ENCODE results near the gene TRIM67.

TRIM67 gene

DNA sequence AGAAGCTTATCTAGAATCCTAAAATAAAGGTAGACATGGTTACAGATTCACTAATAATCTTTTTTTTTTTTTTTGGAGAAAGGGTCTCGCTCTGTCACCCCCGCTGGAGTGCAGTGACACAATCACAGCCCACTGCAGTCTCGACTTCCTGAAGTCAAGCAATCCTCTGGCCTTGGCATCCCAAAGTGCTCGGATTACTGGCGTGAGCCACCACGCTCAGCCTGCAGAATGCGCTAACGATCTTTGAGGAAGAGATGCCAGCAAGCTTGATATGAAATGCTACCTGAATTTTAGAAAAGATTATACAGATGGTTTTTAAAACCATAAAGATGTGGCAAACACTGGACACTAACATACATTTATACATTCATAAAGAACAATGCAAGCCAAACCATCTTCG lies 75.1 kb downstream of the TRIM67 start:
- DNase-seq, result no peak

DNA sequence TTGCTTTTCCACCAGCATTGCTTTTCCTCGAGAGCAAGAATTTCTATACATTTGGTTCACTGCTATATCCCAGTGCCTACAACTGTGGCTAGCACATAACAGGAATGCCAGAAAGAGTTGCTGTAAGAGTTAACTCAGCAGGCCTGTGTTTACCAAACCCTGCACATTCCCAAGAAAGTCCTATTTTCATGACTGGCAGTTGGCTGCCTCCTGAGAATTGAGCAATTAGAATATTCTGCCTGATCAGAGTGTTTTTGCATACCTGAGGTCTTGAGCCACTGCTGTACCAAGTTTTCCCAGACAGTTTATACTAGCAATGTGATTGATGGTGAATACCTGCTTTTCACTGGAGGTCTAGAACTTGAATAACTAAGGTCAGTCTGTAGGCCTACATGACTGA lies 76.4 kb downstream of the TRIM67 start:
- DNase-seq, result no peak

DNA sequence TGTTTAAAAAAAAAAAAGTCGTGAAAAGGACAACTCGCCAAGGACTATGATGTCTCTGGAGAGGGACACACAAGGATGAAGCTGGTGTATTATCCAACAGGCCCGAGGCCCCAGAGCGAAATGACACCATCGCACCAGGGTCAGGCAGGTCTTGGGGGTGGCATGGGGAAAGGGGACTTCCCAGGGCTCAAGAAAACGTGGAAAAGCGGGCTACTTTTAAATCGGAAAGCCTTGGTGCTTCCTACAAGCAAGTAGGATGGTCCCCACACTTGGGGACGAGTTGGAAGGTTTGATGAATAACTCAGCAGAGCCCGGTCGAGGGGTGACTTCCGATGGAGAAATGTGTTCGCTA lies 78.6 kb downstream of the TRIM67 start:
- no peak for DNase-seq

DNA sequence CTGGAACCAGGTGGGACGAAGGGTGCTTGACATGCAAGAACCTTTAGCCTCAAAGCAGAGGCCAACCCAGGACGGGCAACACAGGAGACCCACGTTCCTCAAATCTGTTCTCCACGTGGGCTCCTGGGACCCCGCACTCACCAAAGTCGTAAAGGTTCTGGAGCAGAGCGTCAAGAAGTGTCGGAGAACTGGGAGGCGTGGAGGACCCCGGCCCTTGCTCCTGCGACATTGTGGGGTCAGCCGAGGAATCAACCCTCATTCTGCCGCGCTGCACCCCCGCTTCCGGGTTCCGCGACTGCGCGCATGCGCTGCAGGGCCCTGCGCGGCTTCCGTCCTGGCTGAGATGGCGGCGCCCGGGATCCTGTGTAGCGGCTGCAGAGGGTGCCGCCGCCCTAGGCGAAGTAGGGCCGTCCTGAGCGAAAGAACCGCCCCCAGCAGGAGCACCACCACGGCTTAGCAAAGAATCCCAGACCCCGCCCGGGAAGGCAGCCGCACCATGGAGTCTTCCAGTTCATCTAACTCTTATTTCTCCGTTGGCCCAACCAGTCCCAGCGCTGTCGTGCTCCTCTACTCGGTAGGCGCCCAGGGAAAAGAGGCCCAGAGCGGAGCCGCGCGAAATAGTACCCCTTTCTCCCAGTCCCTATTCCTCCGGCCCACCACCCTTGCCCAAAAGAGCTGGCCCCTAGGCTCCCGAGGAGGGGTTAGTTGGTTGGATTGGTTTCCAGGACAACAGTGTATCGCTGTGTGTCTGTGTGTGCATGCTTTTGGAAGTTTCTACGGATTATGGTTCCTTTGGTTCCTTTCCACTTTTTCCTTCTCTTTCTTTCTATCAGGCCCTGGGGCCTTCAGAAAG lies 79.3 kb downstream of the TRIM67 start, which contains the start of gene GNPAT:
Gene GNPAT, plus strand, starts transcription at position 330 of the 853 bp plus-strand sequence. Its CDS starts 167 bp downstream, at position 497.
- DNase-seq, result peak; percentile 84

DNA sequence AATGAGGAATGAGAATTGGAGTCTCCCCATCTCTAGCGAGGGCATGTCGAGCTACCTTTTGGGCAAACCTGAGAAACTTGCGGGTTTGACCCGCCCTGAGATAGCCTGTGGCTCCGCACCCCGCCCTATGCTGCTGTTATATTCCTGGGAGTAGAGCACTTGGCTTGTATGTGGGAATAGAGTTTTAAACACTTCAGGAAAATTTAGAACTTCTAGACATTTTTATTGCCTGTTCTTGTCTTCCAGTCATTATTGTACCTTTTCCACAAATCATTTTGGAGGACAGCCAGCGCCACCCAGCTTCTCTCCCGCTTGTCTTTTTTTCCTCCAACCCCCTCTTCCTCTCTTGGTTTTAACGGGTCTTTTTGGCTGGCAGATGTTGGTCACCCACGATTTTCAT lies 79.9 kb downstream of the TRIM67 start:
- DNase-seq, result peak; percentile 23

DNA sequence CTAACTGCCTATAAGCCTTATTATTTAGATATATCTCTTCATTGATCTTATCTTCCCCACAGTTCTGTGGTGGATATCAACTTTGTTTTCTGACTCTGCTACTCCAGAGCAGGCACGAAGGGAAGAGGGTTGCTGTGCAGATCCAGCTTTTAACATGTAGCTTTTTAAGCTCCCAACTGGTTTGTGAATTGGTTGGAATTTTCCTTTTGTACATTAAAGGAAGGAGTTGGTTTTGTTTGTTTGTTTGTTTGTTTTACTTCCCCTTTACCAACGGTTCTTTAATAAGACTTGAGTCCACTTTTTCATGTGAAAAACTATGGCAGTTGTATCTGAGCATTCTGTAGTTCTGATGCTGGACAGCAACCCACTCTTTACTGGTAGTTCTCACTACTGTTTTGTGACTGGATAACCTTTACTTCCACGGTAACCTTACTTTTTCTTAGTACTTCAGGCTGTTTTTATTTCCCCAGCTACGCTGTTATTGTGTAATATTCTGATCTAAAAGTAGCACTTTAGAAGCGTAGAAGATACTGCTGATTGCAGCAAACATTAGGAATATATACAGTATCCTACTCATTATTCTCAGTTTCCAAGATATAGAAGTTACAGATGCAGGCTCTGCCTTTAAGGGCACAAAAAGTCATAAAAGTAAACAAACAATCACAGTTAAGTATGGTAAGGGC lies 80.8 kb downstream of the TRIM67 start:
- DNase-seq, result no peak

DNA sequence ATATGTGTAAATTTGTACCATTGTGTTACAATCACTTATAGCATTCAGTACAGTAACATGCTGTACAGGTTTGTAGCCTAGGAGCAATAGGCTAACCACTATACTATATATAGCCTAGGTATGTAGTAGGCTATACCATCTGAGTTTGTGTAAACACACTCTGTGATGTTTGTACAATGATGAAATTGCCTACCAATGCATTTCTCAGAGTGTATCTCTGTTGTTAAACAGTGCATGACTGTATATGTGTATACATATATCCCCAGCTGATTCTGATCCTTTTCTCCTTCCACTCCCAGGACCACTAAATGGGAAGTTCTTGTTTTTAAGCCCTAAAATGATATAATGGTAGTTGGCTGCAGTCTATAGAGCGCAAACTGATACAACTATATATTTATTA lies 86.9 kb downstream of the TRIM67 start:
- no peak for DNase-seq

DNA sequence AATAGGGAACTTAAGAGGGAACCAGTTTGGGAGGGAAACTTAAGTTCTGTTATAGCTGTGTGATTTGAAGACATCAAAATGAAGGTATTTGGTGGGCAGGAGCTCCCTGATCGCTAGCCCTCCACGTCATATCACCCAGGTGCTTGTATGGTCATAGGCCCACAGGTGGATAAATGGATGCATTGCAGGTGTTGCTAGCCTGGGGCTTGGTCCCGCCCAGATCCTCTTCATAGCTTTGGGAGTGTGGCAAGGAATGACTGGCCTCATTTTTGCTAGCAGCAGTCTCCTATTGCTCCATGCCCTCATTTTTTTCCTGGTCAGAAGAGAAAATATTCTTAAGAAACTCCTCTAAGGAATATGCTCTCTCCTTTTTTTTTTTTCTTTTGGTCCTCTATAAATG lies 90.5 kb downstream of the TRIM67 start:
- no peak for DNase-seq

DNA sequence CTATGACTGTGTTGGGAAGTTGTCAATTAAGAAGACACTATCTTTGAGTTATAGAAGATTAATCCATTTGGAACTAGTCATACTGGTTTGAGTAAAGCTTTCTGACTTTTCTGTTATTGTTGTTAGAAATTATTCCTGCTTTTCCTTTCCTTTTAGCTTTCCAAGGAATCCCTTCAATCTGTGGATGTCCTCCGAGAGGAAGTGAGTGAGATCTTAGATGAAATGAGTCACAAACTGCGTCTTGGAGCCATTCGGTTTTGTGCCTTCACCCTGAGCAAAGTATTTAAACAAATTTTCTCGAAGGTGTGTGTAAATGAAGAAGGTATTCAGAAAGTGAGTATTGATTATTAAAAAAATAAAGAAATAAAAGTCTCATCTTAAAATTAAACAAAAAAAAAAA lies 98.5 kb downstream of the TRIM67 start:
- DNase-seq, result no peak

DNA sequence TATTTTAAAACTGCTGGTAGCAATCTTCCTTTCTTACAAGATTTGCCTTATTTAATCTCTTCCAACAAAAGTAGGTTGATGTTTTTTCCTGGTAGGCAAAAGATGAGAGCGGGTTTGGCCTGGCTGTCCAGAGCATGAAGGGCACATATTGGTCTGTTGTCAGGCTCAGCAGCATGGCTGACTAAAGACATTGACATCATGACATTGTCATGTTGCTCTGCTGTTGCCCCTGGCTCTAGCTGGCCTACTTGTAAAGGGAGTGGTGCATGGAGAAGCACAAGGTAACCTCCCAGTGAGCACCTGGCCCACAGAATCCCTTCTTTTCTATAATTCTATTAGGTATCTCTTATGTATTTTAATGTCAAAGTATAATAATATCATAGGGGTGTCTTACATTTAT lies 102.8 kb downstream of the TRIM67 start:
- no peak for DNase-seq

DNA sequence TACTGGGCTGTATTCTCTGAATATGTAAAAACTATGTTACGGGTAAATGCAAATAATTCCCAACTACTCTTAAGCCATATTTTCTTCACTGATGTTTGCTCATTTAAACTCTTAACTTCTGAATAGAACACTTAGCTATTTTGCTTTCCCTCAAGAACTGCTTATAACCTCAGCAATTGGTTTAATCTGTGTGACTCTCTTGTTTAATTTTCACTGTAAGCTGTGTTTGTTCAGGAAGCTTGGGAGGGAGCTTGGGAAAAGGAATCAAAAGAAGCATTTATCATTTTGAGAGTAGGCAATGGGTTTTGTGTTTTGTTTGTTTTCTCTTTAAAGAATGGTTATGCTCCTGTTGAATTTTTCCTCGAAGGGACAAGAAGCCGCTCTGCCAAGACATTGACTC lies 103.5 kb downstream of the TRIM67 start:
- no peak for DNase-seq

DNA sequence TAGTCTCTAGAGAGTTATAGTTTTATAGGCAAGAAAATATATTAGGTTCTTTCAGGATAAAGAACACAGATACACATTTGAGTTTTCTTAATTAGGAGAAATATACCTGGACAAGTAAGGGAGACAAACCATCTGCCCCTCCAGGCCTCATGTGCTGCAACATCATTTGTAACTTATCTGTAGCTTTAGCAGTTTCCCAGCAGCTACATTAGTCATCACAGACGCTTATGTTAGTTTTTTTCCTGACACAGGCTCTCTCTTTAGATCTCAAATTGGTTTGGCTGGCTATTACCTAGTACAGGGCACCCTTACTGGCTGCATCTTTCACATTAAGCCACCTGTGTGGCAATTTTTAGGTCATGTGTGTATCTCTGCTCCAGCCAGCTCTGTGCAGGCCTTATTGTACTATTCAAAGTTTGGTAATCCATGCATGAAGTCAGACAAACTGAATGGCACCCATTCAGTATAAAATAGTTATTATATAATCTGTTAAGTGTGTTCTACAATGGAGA lies 105.0 kb downstream of the TRIM67 start:
- no peak for DNase-seq
